ENCODE measurements around the gene CD3E.

The CD3E gene

DNA sequence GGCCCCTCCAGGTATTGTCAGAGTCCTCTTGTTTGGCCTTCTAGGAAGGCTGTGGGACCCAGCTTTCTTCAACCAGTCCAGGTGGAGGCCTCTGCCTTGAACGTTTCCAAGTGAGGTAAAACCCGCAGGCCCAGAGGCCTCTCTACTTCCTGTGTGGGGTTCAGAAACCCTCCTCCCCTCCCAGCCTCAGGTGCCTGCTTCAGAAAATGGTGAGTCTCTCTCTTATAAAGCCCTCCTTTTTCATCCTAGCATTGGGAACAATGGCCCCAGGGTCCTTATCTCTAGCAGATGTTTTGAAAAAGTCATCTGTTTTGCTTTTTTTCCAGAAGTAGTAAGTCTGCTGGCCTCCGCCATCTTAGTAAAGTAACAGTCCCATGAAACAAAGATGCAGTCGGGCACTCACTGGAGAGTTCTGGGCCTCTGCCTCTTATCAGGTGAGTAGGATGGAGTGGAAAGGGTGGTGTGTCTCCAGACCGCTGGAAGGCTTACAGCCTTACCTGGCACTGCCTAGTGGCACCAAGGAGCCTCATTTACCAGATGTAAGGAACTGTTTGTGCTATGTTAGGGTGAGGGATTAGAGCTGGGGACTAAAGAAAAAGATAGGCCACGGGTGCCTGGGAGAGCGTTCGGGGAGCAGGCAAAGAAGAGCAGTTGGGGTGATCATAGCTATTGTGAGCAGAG lies at the start of gene CD3E:
Gene CD3E (plus strand): TSS at position 163 of the 681 bp plus-strand sequence. CDS start 223 bp downstream, at position 386.
- no peak within 1 kb of the TSS for H3K4me3 ChIP-seq (ENCODE audit: low read depth, low read length)
- CTCF ChIA-PET: interaction anchor here (0.7 to 2.2 kb wide), 2 partner anchors 9 to 106 kb away, joined by 3 to 7 read pairs; no protein-coding TSS in a partner anchor
- POLR2A ChIA-PET: no interaction called here
- TF ChIP-seq, protein P1, sequence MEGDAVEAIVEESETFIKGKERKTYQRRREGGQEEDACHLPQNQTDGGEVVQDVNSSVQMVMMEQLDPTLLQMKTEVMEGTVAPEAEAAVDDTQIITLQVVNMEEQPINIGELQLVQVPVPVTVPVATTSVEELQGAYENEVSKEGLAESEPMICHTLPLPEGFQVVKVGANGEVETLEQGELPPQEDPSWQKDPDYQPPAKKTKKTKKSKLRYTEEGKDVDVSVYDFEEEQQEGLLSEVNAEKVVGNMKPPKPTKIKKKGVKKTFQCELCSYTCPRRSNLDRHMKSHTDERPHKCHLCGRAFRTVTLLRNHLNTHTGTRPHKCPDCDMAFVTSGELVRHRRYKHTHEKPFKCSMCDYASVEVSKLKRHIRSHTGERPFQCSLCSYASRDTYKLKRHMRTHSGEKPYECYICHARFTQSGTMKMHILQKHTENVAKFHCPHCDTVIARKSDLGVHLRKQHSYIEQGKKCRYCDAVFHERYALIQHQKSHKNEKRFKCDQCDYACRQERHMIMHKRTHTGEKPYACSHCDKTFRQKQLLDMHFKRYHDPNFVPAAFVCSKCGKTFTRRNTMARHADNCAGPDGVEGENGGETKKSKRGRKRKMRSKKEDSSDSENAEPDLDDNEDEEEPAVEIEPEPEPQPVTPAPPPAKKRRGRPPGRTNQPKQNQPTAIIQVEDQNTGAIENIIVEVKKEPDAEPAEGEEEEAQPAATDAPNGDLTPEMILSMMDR (IDR thresholded peaks at IDR 0.05; ENCODE audit: insufficient read depth, low read length, missing control alignments): no peak
- DNase-seq (ENCODE audit: low read depth, low spot score): no peak

DNA sequence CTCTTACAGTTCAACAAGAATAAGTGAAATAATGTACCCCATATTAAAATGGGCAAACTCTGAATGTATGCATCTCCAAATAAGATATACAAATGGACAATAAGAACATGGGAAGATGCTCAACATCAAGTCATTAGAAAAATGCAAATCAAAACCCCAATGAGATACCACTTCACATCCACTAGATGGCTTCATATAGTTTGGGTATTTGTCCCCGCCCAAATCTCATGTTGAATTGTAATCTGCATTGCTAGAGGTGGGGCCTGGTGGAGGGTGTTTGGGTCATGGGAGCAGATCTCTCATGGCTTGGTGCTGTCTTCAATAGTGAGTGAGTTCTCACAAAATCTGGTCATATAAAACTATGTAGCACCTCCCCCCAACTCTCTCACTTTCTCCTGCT lies 46.1 kb upstream of the CD3E start:
- TF ChIP-seq, protein P1 (IDR thresholded peaks at IDR 0.05; ENCODE audit: insufficient read depth, low read length, missing control alignments): no peak
- CTCF ChIA-PET: interaction anchor here (1.2 kb wide), 1 partner anchor 60 kb away, joined by 4 read pairs; no protein-coding TSS in a partner anchor

DNA sequence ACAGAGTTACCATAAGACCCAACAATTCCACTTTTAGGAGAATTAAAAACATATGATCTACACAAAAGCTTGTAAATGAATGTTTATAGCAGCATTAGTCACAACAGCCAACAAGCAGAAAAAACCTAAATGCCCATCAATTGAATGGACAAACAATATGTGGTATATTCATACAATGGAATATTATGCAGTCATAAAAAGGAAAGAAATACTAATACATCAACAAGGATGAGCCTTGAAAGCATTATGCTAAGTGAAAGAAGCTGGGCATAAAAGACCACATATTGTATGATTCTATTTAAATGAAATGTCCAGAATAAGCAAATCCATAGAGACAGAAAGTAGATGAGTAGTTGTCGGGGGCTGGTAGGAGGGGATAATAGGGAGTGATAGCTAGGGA lies 45.4 kb upstream of the CD3E start:
- TF ChIP-seq, protein P1 (IDR thresholded peaks at IDR 0.05; ENCODE audit: insufficient read depth, low read length, missing control alignments): no peak
- DNase-seq (ENCODE audit: low read depth, low spot score): no peak
- POLR2A ChIA-PET: no interaction called here
- H3K4me3 ChIP-seq (ENCODE audit: low read depth, low read length): no peak overlapping the region
- CTCF ChIA-PET: interaction anchor here (1.2 kb wide), 1 partner anchor 61 kb away, joined by 4 read pairs; no protein-coding TSS in a partner anchor

More for the DNA sequence above, 46.1 kb upstream of the CD3E start:
- no peak for DNase-seq (ENCODE audit: low read depth, low spot score)
- H3K4me3 ChIP-seq (ENCODE audit: low read depth, low read length): no peak overlapping the region
- POLR2A ChIA-PET: no interaction called here

DNA sequence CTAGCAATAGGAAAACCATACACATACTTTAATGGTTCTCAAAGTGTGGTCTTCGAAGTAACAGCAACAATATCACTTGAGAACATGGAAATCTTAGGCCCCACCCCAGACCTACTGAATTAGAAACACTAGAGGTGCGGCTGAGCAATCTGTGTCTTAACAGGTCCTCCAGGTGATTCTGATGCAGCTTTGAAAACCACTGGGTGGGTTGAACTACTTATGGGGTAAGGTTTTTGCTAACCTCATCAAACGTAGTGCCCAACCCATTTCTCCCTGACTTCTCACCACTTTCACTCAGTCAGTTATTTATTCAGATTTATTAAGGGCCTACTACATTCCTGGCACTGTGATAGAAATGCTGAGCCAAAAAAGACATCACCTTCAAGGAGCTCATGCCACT lies 44.2 kb upstream of the CD3E start:
- TF ChIP-seq, protein P1 (IDR thresholded peaks at IDR 0.05; ENCODE audit: insufficient read depth, low read length, missing control alignments): no peak
- DNase-seq (ENCODE audit: low read depth, low spot score): no peak
- CTCF ChIA-PET: no interaction called here
- POLR2A ChIA-PET: no interaction called here
- H3K4me3 ChIP-seq (ENCODE audit: low read depth, low read length): no peak overlapping the region

DNA sequence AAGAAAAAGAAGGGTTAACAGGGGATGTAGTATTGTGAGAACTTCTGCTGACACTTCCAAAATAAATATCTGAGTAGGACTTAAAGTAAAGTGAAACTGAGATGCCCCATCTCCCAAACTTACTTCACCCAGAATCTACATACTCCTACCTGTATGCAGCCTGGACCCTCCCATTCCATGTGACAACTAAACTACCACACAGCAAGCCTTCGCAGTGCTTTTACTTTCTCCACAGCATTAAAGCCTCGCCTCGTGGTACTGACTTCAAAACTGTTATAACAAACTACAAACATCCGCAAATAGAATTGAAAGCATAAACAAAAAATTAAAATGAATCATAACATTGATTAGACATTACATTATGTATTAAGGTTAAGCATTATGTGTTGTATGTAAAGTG lies 41.4 kb upstream of the CD3E start:
- H3K4me3 ChIP-seq (ENCODE audit: low read depth, low read length): no peak overlapping the region
- DNase-seq (ENCODE audit: low read depth, low spot score): no peak
- POLR2A ChIA-PET: no interaction called here
- CTCF ChIA-PET: no interaction called here
- TF ChIP-seq, protein P1 (IDR thresholded peaks at IDR 0.05; ENCODE audit: insufficient read depth, low read length, missing control alignments): no peak

DNA sequence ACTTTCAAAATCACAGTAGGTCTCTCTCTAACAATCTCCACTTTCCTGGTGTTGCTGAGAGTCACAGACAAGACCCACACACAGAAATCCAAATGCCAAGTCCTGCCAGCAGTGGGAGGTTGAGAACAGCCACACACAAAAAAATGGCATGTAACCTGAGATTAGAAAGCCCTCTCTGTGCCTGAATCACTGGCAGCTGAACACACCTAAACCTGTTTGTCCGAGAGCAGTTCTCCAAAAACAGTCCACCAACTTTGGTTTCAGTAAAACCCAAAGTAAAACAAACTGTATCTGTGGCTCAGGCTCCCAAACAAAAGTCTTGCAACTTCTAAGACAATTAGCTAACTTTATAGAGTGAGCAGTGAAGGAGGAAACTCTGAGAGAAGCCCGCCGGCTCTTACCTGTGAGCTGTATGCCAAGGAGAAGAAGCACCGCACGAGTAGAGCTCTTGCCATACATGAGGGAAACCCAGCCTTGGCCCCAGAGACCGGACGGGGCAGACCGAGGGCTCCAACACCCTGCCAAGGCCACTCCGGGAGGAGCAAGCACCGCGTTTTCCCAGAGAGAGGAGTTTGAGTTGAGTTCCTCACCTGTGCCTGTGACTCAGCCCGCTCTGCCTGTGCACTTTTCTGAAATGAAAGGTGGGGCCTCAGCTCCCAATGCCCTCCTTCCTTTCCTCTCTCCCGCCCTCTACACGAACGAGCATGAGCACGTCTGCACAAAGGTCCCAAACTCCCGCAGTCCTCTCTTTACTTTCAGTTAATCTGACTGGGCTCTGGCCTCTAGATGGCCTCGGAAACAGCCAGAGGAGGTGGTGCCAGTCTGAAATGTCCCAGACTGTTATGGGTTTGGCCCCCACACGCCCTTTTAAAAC lies 40.6 kb upstream of the CD3E start, which contains the start of gene MPZL2:
Gene MPZL2 (minus strand): TSS at position 603 of the 874 bp plus-strand sequence. CDS start 144 bp downstream, at position 459.
- H3K4me3 ChIP-seq (ENCODE audit: low read depth, low read length): no peak within 1 kb of the TSS
- ChIA-PET POLR2A (no interaction called here), CTCF (interaction anchor here (0.8 kb wide), 1 partner anchor 32 kb away, joined by 4 read pairs; no protein-coding TSS in a partner anchor)
- TF ChIP-seq, protein P1 (IDR thresholded peaks at IDR 0.05; ENCODE audit: insufficient read depth, low read length, missing control alignments): no peak
- no peak for DNase-seq (ENCODE audit: low read depth, low spot score)

Measured in AG04449 (cell line).